ENCODE results near the gene PDZD8. TPM values are rescaled to one million over a fixed set of nuclear protein-coding genes. Genes with fewer than 3 reads are reported as not detected.
"Not testable (repeated sequence)": the region's sequence is repeated elsewhere in the genome, so short reads cannot be mapped to it uniquely, and the experiment has no call there.

The PDZD8 gene
- total and polyA plus RNA-seq, 2 donors from 2014 or later = 7.4 to 41.9 TPM

DNA sequence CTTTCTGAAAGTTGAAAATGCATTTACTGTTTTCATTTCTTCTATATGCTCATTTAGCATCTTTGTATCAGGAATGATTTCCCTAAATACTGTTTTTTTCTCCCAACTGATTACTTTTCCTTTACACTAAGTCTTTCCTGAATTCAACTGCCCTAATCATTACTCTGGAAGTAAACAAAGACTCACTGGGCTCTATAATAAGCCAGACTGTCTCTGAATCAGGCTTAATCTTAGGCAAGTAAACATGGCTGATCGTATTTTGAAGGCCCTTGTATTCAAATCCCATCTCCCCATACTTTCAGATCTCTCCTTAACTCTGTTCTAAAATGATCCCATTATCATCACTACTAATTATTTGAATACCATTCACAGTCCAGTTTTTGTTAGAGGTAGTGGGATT lies 61.6 kb downstream of the PDZD8 start:
- H3K9me3 ChIP-seq (ENCODE audit: control insufficient read depth in 2 of 3, insufficient read depth in 1 of 3, low read length in 3 of 3) = no peaks in the 10 kb centered on the region
- no peaks in the 10 kb centered on the region for H3K27me3 ChIP-seq (ENCODE audit: control insufficient read depth, insufficient read depth, low read length)
- intact Hi-C loops (cut with DNase I) = no loop called here
- H3K27ac ChIP-seq (ENCODE audit: low read depth in 2 of 2, low read length in 2 of 2) = no peak overlapping the region
- DNase-seq (no peak), FAIRE-seq (no peak)
- H3K4me1 ChIP-seq (ENCODE audit: control insufficient read depth in 2 of 3, insufficient read depth in 2 of 3, low read depth in 1 of 3, low read length in 3 of 3) = no peaks in the 10 kb centered on the region
- H3K36me3 ChIP-seq (ENCODE audit: control insufficient read depth in 2 of 3, insufficient read depth in 3 of 3, low read length in 3 of 3) = no peaks in the 10 kb centered on the region
- H3K9ac ChIP-seq (ENCODE audit: low read length in 3 of 3) = no peak overlapping the region
- no peak overlapping the region for H3K4me3 ChIP-seq (ENCODE audit: low read length in 3 of 3)
- TF ChIP-seq, protein P1, sequence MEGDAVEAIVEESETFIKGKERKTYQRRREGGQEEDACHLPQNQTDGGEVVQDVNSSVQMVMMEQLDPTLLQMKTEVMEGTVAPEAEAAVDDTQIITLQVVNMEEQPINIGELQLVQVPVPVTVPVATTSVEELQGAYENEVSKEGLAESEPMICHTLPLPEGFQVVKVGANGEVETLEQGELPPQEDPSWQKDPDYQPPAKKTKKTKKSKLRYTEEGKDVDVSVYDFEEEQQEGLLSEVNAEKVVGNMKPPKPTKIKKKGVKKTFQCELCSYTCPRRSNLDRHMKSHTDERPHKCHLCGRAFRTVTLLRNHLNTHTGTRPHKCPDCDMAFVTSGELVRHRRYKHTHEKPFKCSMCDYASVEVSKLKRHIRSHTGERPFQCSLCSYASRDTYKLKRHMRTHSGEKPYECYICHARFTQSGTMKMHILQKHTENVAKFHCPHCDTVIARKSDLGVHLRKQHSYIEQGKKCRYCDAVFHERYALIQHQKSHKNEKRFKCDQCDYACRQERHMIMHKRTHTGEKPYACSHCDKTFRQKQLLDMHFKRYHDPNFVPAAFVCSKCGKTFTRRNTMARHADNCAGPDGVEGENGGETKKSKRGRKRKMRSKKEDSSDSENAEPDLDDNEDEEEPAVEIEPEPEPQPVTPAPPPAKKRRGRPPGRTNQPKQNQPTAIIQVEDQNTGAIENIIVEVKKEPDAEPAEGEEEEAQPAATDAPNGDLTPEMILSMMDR (IDR thresholded peaks at IDR 0.05; ENCODE audit: borderline replicate concordance, extremely low read depth, insufficient read depth) = no peak

DNA sequence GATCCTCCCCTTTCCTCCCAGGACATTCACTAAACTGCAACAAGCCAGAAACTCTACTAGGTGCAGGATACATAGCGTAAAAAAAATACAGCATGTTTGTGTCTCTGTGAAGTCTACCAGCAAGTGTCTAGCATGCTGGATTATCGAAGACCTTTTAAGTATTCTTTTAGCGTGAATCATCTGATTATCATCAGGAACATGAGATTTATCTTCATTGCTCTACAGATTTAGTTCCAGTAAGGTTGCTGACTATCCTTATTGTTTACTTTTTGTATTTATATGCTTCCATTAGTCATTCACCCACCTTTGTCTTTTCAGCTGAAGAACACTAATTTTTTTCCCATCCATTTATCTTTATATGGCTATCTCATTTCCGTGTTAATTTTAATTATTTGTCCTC lies 62.8 kb downstream of the PDZD8 start:
- H3K27ac ChIP-seq (ENCODE audit: low read depth in 2 of 2, low read length in 2 of 2) = no peak overlapping the region
- FAIRE-seq (no peak), DNase-seq (no peak)
- no peak overlapping the region for H3K9ac ChIP-seq (ENCODE audit: low read length in 3 of 3)
- no peaks in the 10 kb centered on the region for H3K9me3 ChIP-seq (ENCODE audit: control insufficient read depth in 2 of 3, insufficient read depth in 1 of 3, low read length in 3 of 3)
- TF ChIP-seq, protein P1 (IDR thresholded peaks at IDR 0.05; ENCODE audit: borderline replicate concordance, extremely low read depth, insufficient read depth) = no peak
- intact Hi-C loops (cut with DNase I) = no loop called here
- no peaks in the 10 kb centered on the region for H3K36me3 ChIP-seq (ENCODE audit: control insufficient read depth in 2 of 3, insufficient read depth in 3 of 3, low read length in 3 of 3)
- H3K27me3 ChIP-seq (ENCODE audit: control insufficient read depth, insufficient read depth, low read length) = no peaks in the 10 kb centered on the region
- no peak overlapping the region for H3K4me3 ChIP-seq (ENCODE audit: low read length in 3 of 3)
- H3K4me1 ChIP-seq (ENCODE audit: control insufficient read depth in 2 of 3, insufficient read depth in 2 of 3, low read depth in 1 of 3, low read length in 3 of 3) = no peaks in the 10 kb centered on the region

DNA sequence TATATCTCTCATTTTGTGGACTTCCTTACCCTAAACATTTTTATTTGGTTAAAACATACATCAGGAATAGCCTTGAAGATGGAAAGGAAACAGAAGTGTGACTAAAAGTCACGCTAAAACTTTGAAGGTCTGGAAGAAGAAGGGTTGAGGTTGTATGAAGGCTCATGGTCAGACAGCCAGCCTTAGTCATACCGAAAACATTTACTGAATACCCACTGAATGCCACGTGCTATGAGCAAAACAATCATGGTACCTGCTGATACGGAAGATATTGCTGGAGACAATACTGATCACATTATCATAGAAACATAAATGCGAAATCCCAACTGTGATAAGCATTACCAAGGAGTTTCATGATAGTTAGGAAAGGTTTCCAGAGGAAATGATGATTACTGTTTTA lies 64.0 kb downstream of the PDZD8 start:
- Histone ChIP-seq H3K9me3 (ENCODE audit: control insufficient read depth in 2 of 3, insufficient read depth in 1 of 3, low read length in 3 of 3) (no peaks in the 10 kb centered on the region), H3K9ac (ENCODE audit: low read length in 3 of 3) (no peak overlapping the region), H3K36me3 (ENCODE audit: control insufficient read depth in 2 of 3, insufficient read depth in 3 of 3, low read length in 3 of 3) (no peaks in the 10 kb centered on the region), H3K4me1 (ENCODE audit: control insufficient read depth in 2 of 3, insufficient read depth in 2 of 3, low read depth in 1 of 3, low read length in 3 of 3) (no peaks in the 10 kb centered on the region), H3K27ac (ENCODE audit: low read depth in 2 of 2, low read length in 2 of 2) (no peak overlapping the region), H3K27me3 (ENCODE audit: control insufficient read depth, insufficient read depth, low read length) (no peaks in the 10 kb centered on the region), H3K4me3 (ENCODE audit: low read length in 3 of 3) (no peak overlapping the region)
- DNase-seq (no peak), FAIRE-seq (no peak)
- TF ChIP-seq, protein P1 (IDR thresholded peaks at IDR 0.05; ENCODE audit: borderline replicate concordance, extremely low read depth, insufficient read depth) = no peak
- intact Hi-C loops (cut with DNase I) = no loop called here

DNA sequence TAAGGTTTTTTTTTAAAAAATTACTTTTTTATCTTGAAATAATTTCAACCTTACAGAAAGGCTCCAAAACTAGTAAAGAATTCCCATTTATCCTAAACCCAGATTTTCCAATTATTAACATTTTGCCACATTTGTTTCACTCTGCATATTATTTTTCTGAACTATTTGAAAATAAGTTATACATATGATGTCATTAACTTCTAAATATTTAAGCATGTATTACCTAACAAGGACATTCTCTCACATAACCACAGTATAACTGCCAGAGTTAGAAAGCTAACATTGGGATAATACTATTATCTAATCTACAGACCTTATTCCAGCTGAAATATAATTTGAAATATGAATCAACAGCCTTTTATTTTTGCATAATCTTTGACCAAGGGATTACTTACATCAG lies 68.6 kb downstream of the PDZD8 start:
- Histone ChIP-seq H3K36me3 (ENCODE audit: control insufficient read depth in 2 of 3, insufficient read depth in 3 of 3, low read length in 3 of 3) (no peaks in the 10 kb centered on the region), H3K9me3 (ENCODE audit: control insufficient read depth in 2 of 3, insufficient read depth in 1 of 3, low read length in 3 of 3) (no peaks in the 10 kb centered on the region), H3K9ac (ENCODE audit: low read length in 3 of 3) (no peak overlapping the region), H3K27me3 (ENCODE audit: control insufficient read depth, insufficient read depth, low read length) (no peaks in the 10 kb centered on the region), H3K4me3 (ENCODE audit: low read length in 3 of 3) (no peak overlapping the region), H3K27ac (ENCODE audit: low read depth in 2 of 2, low read length in 2 of 2) (no peak overlapping the region), H3K4me1 (ENCODE audit: control insufficient read depth in 2 of 3, insufficient read depth in 2 of 3, low read depth in 1 of 3, low read length in 3 of 3) (no peaks in the 10 kb centered on the region)
- FAIRE-seq = peak; percentile 75
- DNase-seq = no peak
- TF ChIP-seq, protein P1 (IDR thresholded peaks at IDR 0.05; ENCODE audit: borderline replicate concordance, extremely low read depth, insufficient read depth) = no peak
- intact Hi-C loops (cut with DNase I) = no loop called here

DNA sequence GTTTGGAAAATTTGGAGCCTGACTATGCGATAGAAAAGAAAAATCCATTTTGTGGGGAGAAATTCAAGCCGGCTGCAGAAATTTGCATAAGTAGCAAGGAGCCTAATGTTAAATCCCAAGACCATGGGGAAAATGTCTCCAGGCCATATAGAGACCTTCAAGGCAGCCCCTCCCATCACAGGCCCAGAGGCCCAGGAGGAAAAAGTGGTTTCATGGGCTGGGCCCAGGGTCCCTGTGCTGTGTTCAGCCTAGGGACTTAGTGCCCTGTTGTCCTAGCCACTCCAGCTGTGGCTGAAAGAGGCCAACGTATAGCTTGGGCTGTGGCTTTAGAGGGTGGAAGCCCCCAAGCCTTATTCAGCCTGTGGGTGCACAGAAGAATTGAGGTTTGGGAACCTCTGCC lies 71.8 kb downstream of the PDZD8 start:
- DNase-seq; FAIRE-seq; H3K27ac ChIP-seq (ENCODE audit: low read depth in 2 of 2, low read length in 2 of 2); H3K4me3 ChIP-seq (ENCODE audit: low read length in 3 of 3); intact Hi-C loops (cut with DNase I); H3K27me3 ChIP-seq (ENCODE audit: control insufficient read depth, insufficient read depth, low read length); H3K36me3 ChIP-seq (ENCODE audit: control insufficient read depth in 2 of 3, insufficient read depth in 3 of 3, low read length in 3 of 3); H3K9me3 ChIP-seq (ENCODE audit: control insufficient read depth in 2 of 3, insufficient read depth in 1 of 3, low read length in 3 of 3); H3K4me1 ChIP-seq (ENCODE audit: control insufficient read depth in 2 of 3, insufficient read depth in 2 of 3, low read depth in 1 of 3, low read length in 3 of 3); H3K9ac ChIP-seq (ENCODE audit: low read length in 3 of 3): not testable (repeated sequence)

Measured in kidney (tissue), 14 donors.